Adipose tissue (tissue), 3 donors: Measurements from ENCODE around the gene SUCO. TPM values are rescaled to one million over a fixed set of nuclear protein-coding genes. Genes with fewer than 3 reads are reported as not detected.

Experiments
- H3K27ac ChIP-seq: one replicate; pipeline ENCODE4 v1.5.1; 2013; ENCODE audit warnings: low read depth, low read length
- WGBS, 3 donors: extraction: QIAGEN DNeasy Blood & Tissue Kit; methylation state at CpG; one replicate each; pipeline ENCODE4 v1.1.7; 2013; 5-methylcytosine and 5-hydroxymethylcytosine counted together
- polyA plus RNA-seq, 3 donors: library from polyadenylated mRNA; stranded (reverse); fragments of 200-250 nt; gene quantifications; one replicate each; pipeline ENCODE4 v1.2.3, GENCODE V29; 2013
- donor health status: healthy with polysubstance abuse.
- donor health status: Bipolar disorder and iron deficiency.
- donor health status: healthy.

Gene SUCO
- polyA plus RNA-seq, 3 donors: 7.7 to 14.1 (median 11.0) TPM

- H3K27ac ChIP-seq: no peak overlapping the region
Measured at GRCh38 chr1:172654535-172654934, 121.6 kb downstream of the SUCO start.

GRCh38 chr1:172656576-172656975 lies 123.6 kb downstream of the SUCO start:
- no peak overlapping the region for H3K27ac ChIP-seq
- WGBS, 3 donors: 56 to 90% (median 74%) methylated on average over 6 of the region's 6 CpGs

More at GRCh38 chr1:172654535-172654934, 121.6 kb downstream of the SUCO start:
- WGBS, 3 donors: 85 to 92% (median 90%) methylated on average over 2 of the region's 2 CpGs

- no peak overlapping the region for H3K27ac ChIP-seq
- WGBS, 3 donors: 90 to 95% (median 94%) methylated on average over 1 of the region's 1 CpG
Measured at GRCh38 chr1:172657586-172657985, 124.6 kb downstream of the SUCO start.

GRCh38 chr1:172658871-172659453 lies 126.0 kb downstream of the SUCO start, which contains the start of gene FASLG:
Gene FASLG (plus strand): TSS chr1:172659103. CDS start chr1:172659202, 99 bp downstream.
- no peak within 1 kb of the TSS for H3K27ac ChIP-seq
- WGBS, 3 donors: 87 to 92% (median 89%) methylated on average over 11 of the region's 11 CpGs

- no peak overlapping the region for H3K27ac ChIP-seq
- WGBS, 3 donors: 68 to 85% (median 75%) methylated on average over 3 of the region's 3 CpGs
Measured at GRCh38 chr1:172661107-172661506, 128.2 kb downstream of the SUCO start.

Other genes with a start within 250 kb of the SUCO start
- gene C1orf105, start 112.5 kb upstream of the SUCO start, polyA plus RNA-seq: not detected
- gene PIGC, start 89.1 kb upstream of the SUCO start, polyA plus RNA-seq: 10 to 100 TPM; 18.2 to 23.8 (median 22.7) TPM
- under 1 TPM in 2 of 3 donors, not detected in 1; 0.06 to 0.18 TPM for gene FASLG, start 126.0 kb downstream of the SUCO start, polyA plus RNA-seq